GM21390 (cell line): ENCODE data around the gene UNKL.

Experiments used
- ATAC-seq: cut with Tn5 transposase; IDR thresholded peaks from one replicate; pipeline ENCODE4 v1.9.1; 2021; ENCODE audit not compliant: unreplicated experiment

Gene UNKL

GRCh38 chr16:1403036-1403435 lies 11.5 kb downstream of the UNKL start:
- ATAC-seq: no peak

GRCh38 chr16:1401758-1402154 lies 12.7 kb downstream of the UNKL start:
- ATAC-seq: no peak

GRCh38 chr16:1401061-1401757 lies 13.3 kb downstream of the UNKL start:
- ATAC-seq: no peak

- ATAC-seq: no peak
These were observed 15.5 kb downstream of the UNKL start for GRCh38 chr16:1398826-1399581.

GRCh38 chr16:1398351-1398750 lies 16.2 kb downstream of the UNKL start:
- no peak for ATAC-seq

- no peak for ATAC-seq
These were observed 16.7 kb downstream of the UNKL start for GRCh38 chr16:1397779-1398178.

- no peak for ATAC-seq
These were observed 19.0 kb downstream of the UNKL start for GRCh38 chr16:1395444-1396031.

GRCh38 chr16:1394367-1394951 lies 20.0 kb downstream of the UNKL start:
- ATAC-seq: no peak

- no peak for ATAC-seq
These were observed 20.8 kb downstream of the UNKL start for GRCh38 chr16:1393613-1394176.

- no peak for ATAC-seq
These were observed 21.7 kb downstream of the UNKL start for GRCh38 chr16:1392826-1393225.

GRCh38 chr16:1390239-1390779 lies 24.2 kb downstream of the UNKL start:
- no peak for ATAC-seq

GRCh38 chr16:1389762-1390161 lies 24.7 kb downstream of the UNKL start:
- ATAC-seq: no peak

GRCh38 chr16:1387331-1387730 lies 27.2 kb downstream of the UNKL start:
- no peak for ATAC-seq

GRCh38 chr16:1385232-1385631 lies 29.3 kb downstream of the UNKL start:
- no peak for ATAC-seq

- ATAC-seq: no peak
These were observed 30.9 kb downstream of the UNKL start for GRCh38 chr16:1383556-1383955.

GRCh38 chr16:1381612-1382406 lies 32.7 kb downstream of the UNKL start:
- no peak for ATAC-seq

- no peak for ATAC-seq
These were observed 34.3 kb downstream of the UNKL start for GRCh38 chr16:1380195-1380594.

GRCh38 chr16:1379304-1380076 lies 35.0 kb downstream of the UNKL start:
- ATAC-seq: no peak

- ATAC-seq: no peak
These were observed 35.6 kb downstream of the UNKL start for GRCh38 chr16:1378804-1379303.
